SU-DHL-6 (cell line): ENCODE measurements around the gene KIF15.
A peak's percentile ranks its signal among the peaks of the same experiment; 100 is the strongest.
"Not testable (repeated sequence)": the region's sequence is repeated elsewhere in the genome, so short reads cannot be mapped to it uniquely, and the experiment has no call there.

Experiments
- H2AFZ ChIP-seq: fragments of 200-600 bp; sonication (generic); 2 replicates; pipeline ENCODE4 v1.6.1; 2014; ENCODE audit warnings: low read depth, mild to moderate bottlenecking, moderate library complexity, mixed read lengths, antibody characterized with exemption, low read length; ENCODE audit not compliant: severe bottlenecking
- H3F3A ChIP-seq: fragments of 200-600 bp; shearing (Covaris generic); 2 replicates; pipeline ENCODE4 v1.6.0; 2016; ENCODE audit warnings: antibody characterized with exemption, mild to moderate bottlenecking; ENCODE audit not compliant: insufficient read depth
- H3K27ac ChIP-seq: fragments of 200-600 bp; sonication (generic); 2 replicates; pipeline ENCODE4 v1.5.1; 2016; ENCODE audit warnings: low read depth, mild to moderate bottlenecking, low read length, moderate library complexity, mixed read lengths
- H3K27me3 ChIP-seq: fragments of 200-600 bp; sonication (generic), shearing (Covaris generic); 2 replicates; pipeline ENCODE4 v1.6.0; 2014; ENCODE audit warnings: mild to moderate bottlenecking, low read length
- H3K36me3 ChIP-seq: fragments of 200-600 bp; sonication (generic); 2 replicates; pipeline ENCODE4 v1.6.1; 2014; ENCODE audit warnings: mild to moderate bottlenecking, low read length, mixed read lengths
- H3K4me2 ChIP-seq: fragments of 300-600, 200-600 bp; shearing (Covaris generic), sonication (generic); 2 replicates; pipeline ENCODE4 v1.6.0; 2014; ENCODE audit warnings: low read length, low read depth, mild to moderate bottlenecking; ENCODE audit not compliant: poor library complexity, severe bottlenecking
- H3K4me3 ChIP-seq: fragments of 200-600 bp; sonication (generic); 2 replicates; pipeline ENCODE4 v1.5.1; 2014; ENCODE audit warnings: antibody characterized with exemption, low read length, mild to moderate bottlenecking, mixed read lengths; ENCODE audit not compliant: insufficient read depth, poor library complexity, severe bottlenecking
- H3K79me2 ChIP-seq: fragments of 200-600 bp; sonication (generic); 2 replicates; pipeline ENCODE4 v1.6.1; 2014; ENCODE audit warnings: mild to moderate bottlenecking, low read length, moderate library complexity; ENCODE audit not compliant: insufficient read depth
- H3K9ac ChIP-seq: fragments of 200-600 bp; sonication (generic); 2 replicates; pipeline ENCODE4 v1.7.0; 2014; ENCODE audit warnings: mild to moderate bottlenecking, low read length
- H3K9me2 ChIP-seq: fragments of 200-600 bp; sonication (generic); replicated peaks from 2 replicates; pipeline ENCODE4 v1.6.1; 2014; ENCODE audit warnings: low read length; ENCODE audit not compliant: insufficient read depth
- H3K9me3 ChIP-seq: fragments of 200-600 bp; sonication (generic); 2 replicates; pipeline ENCODE4 v1.6.1; 2014; ENCODE audit warnings: low read length, mixed read lengths; ENCODE audit not compliant: insufficient read depth
- H4K20me1 ChIP-seq: fragments of 200-600 bp; sonication (generic); 2 replicates; pipeline ENCODE4 v1.6.1; 2014; ENCODE audit warnings: low read depth, mild to moderate bottlenecking, antibody characterized with exemption, low read length, moderate library complexity, mixed read lengths
- EZH2phosphoT487 ChIP-seq: fragments of 200-600 bp; sonication (generic), shearing (Covaris generic); conservative IDR thresholded peaks from 2 replicates; pipeline ENCODE4 v1.6.1; 2018; ENCODE audit warnings: mild to moderate bottlenecking, antibody characterized with exemption, low read length, moderate library complexity, mixed read lengths
- TF ChIP-seq, protein P1 (sequence below): fragments of 200-600 bp; sonication (generic); IDR thresholded peaks from one replicate; pipeline ENCODE4 v1.5.1; 2017; ENCODE audit warnings: antibody characterized with exemption, mild to moderate bottlenecking, low read length, moderate library complexity; ENCODE audit not compliant: insufficient read depth, poor library complexity, severe bottlenecking

Gene KIF15

DNA sequence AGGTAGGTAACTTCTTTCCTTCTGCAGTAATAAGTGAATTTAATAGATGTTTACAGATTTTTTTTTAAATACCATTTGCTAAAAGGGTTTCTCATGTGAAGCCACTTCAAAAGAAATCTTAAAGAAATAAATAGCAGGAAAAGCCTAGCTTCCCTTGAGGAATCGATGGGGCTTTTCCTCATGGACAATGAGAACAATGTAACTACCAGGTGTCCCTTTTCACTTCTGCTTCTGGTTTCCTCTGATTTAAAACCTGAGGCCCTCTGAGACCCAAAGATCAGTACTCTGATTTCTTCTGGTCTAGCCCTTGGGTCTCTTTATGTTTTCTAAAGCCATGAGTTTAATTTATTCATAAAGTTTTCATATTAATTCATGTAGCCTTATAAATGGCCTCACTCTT lies 87.0 kb downstream of the KIF15 start:
- no peaks in the 10 kb centered on the region for H3K9me2 ChIP-seq
- no peak overlapping the region for H2AFZ ChIP-seq
- no peak overlapping the region for H3K9ac ChIP-seq
- H3K27me3 ChIP-seq: no peaks in the 10 kb centered on the region
- peaks cover 81% of the 10 kb centered on the region for H3K36me3 ChIP-seq
- no peaks in the 10 kb centered on the region for H3K79me2 ChIP-seq
- 0 out of 2 replicates have a peak, but pooled peaks cover 7% of the 10 kb centered on the region for H3F3A ChIP-seq
- H4K20me1 ChIP-seq: no peaks in the 10 kb centered on the region
- H3K27ac ChIP-seq: no peak overlapping the region
- H3K9me3 ChIP-seq: no peaks in the 10 kb centered on the region
- H3K4me3 ChIP-seq: no peak overlapping the region
- TF ChIP-seq, protein P1, sequence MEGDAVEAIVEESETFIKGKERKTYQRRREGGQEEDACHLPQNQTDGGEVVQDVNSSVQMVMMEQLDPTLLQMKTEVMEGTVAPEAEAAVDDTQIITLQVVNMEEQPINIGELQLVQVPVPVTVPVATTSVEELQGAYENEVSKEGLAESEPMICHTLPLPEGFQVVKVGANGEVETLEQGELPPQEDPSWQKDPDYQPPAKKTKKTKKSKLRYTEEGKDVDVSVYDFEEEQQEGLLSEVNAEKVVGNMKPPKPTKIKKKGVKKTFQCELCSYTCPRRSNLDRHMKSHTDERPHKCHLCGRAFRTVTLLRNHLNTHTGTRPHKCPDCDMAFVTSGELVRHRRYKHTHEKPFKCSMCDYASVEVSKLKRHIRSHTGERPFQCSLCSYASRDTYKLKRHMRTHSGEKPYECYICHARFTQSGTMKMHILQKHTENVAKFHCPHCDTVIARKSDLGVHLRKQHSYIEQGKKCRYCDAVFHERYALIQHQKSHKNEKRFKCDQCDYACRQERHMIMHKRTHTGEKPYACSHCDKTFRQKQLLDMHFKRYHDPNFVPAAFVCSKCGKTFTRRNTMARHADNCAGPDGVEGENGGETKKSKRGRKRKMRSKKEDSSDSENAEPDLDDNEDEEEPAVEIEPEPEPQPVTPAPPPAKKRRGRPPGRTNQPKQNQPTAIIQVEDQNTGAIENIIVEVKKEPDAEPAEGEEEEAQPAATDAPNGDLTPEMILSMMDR: no peak
- TF ChIP-seq EZH2phosphoT487: no peak
- H3K4me2 ChIP-seq: no peak overlapping the region

DNA sequence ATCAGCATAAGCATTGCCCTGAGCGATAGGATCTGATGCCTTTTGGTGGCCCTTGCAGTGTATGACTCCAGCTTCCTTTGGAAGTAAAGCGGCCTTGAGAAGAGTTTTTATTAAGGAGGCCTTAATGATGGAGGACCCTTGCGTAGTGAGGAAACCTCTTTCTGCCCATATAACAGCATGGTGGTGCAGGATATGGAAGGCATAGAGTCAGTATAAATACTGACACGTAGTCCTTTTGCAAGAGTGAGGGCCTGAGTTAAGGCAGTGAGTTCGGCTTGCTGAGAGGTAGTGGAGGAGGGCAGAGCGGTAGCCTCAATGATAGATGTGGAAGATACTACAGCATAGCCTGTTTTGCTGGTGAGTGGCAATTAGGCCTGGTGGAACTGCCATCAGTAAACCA lies 95.1 kb downstream of the KIF15 start:
- H3K4me2 ChIP-seq, H3K9me2 ChIP-seq, H2AFZ ChIP-seq, H3K27ac ChIP-seq, H3K27me3 ChIP-seq, H4K20me1 ChIP-seq, H3K9ac ChIP-seq, H3F3A ChIP-seq, H3K4me3 ChIP-seq, H3K9me3 ChIP-seq, H3K79me2 ChIP-seq: not testable (repeated sequence)
- H3K36me3 ChIP-seq: peaks cover 31% of the 10 kb centered on the region

DNA sequence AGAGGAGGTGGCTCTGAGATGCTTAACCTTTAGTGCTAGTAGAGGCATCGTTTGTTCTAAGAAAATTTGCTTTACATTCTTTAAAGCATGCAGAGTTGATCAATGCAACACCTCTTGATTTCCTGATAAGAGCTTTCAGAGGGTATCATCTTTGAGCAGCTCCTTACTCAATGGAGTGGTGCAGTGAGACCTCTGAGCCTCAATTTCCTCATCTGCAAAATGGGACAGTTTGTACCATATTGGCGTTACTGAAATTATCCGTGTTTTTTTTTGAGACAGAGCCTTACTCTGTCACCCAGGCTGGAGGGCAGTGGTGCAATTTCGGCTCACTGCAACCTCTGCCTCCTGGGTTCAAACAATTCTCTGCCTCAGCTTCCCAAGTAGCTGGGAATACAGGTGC lies 98.5 kb downstream of the KIF15 start:
- TF ChIP-seq, protein P1: no peak
- no peak for TF ChIP-seq EZH2phosphoT487
- Histone ChIP-seq H3K4me2 (no peak overlapping the region), H3K9me3 (no peaks in the 10 kb centered on the region), H3K79me2 (no peaks in the 10 kb centered on the region), H3K27me3 (no peaks in the 10 kb centered on the region), H3K27ac (no peak overlapping the region), H3K36me3 (no peaks in the 10 kb centered on the region), H3K9me2 (no peaks in the 10 kb centered on the region), H3K9ac (no peak overlapping the region), H3K4me3 (no peak overlapping the region), H2AFZ (no peak overlapping the region), H3F3A (no peaks in the 10 kb centered on the region), H4K20me1 (no peaks in the 10 kb centered on the region)

DNA sequence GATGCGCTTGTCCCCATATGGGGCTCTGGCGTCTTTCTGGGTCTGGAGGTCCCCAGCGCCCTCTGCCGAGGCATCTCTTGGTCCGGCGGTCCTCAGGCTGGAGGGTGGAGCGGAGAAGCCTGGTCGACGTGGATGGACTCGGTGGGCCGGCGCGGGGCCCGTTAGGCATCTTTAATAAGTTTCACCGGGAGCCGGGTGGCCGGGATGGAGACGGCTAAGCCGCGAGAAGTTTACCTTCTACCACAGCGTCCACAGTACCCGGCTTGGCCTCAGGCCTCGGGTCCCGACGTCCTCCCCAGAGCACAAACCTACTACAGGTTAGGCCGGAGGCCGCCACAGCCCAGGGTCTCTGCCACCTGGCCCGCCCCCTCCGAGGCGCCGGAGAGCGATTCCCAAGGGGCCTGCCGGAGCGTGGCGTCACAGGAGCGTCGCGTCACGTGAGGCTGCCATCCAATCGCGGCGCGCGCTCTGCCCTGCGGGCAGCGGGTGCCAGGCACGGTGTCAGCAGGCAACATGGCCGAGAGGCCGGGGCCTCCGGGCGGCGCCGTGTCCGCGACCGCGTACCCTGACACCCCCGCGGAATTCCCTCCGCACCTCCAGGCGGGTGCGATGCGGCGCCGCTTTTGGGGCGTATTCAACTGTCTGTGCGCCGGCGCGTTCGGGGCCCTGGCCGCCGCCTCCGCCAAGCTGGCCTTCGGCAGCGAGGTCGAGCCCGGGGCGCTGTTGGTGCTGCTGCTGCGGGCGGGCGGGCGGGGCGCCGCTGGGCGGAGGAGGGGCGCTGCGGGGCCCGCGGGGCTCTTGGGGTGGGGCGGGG lies 100.0 kb downstream of the KIF15 start, which contains the start of gene TMEM42:
TSS of gene TMEM42 (plus strand) at position 501 of the 814 bp plus-strand sequence. CDS start at position 514, 13 bp downstream.
- Histone ChIP-seq H3K27me3 (no peaks in the 10 kb centered on the region), H3K36me3 (no peaks in the 10 kb centered on the region), H2AFZ (peak within 1 kb of the TSS; percentile 58), H3K9me3 (no peaks in the 10 kb centered on the region), H3K4me2 (peak within 1 kb of the TSS; percentile 72), H3F3A (no peaks in the 10 kb centered on the region), H3K27ac (peak within 1 kb of the TSS; percentile 24; the same call in 1 of the 2 replicates), H3K4me3 (peak within 1 kb of the TSS; percentile 57), H4K20me1 (no peaks in the 10 kb centered on the region), H3K79me2 (no peaks in the 10 kb centered on the region), H3K9me2 (no peaks in the 10 kb centered on the region), H3K9ac (peak within 1 kb of the TSS; percentile 57)
- no peak for TF ChIP-seq EZH2phosphoT487
- TF ChIP-seq, protein P1: no peak
